ENCODE data around the gene MSRB2.

Gene MSRB2

GRCh38 chr10:23111517-23112286 is 16.3 kb downstream of the MSRB2 start:
- no peak for DNase-seq (ENCODE audit: low read depth in 1 of 2, low spot score in 1 of 2)

GRCh38 chr10:23114228-23114850 is 19.0 kb downstream of the MSRB2 start:
- DNase-seq (ENCODE audit: low read depth in 1 of 2, low spot score in 1 of 2), result no peak

DNA sequence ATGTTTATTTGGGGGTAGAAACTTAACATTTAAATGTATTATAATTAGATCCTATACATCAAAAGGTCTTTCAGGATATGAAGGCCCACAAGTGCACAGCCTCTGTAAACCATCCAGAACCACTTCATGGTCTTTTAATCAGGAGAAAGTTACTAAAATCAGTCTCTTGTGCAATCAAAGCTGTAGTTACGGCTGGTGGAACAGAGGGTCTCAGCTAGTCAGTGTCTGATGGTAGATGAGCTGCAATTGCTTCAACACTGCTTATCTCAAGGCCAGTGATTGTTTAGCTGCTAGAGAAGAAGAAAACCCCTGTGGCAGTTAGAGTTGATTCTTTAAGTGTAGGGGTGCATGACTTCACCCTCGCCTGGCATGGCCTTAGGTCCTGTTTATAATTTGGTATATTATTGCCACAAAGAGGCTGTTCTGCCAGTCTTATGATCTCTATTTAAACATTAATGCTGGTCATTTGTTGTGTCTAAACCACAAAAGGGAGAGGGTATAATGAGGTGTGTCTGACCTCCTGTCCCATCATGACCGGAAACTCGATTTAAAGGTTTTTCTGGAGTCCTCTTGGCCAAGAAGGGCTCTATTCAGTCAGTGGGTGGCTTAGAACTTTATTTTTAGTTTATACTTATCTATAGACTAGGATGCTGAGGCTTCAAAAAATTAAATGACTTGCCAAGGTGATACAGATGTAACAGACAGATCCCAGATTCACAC is 21.3 kb downstream of the MSRB2 start:
- DNase-seq (ENCODE audit: low read depth in 1 of 2, low spot score in 1 of 2), result no peak

DNA sequence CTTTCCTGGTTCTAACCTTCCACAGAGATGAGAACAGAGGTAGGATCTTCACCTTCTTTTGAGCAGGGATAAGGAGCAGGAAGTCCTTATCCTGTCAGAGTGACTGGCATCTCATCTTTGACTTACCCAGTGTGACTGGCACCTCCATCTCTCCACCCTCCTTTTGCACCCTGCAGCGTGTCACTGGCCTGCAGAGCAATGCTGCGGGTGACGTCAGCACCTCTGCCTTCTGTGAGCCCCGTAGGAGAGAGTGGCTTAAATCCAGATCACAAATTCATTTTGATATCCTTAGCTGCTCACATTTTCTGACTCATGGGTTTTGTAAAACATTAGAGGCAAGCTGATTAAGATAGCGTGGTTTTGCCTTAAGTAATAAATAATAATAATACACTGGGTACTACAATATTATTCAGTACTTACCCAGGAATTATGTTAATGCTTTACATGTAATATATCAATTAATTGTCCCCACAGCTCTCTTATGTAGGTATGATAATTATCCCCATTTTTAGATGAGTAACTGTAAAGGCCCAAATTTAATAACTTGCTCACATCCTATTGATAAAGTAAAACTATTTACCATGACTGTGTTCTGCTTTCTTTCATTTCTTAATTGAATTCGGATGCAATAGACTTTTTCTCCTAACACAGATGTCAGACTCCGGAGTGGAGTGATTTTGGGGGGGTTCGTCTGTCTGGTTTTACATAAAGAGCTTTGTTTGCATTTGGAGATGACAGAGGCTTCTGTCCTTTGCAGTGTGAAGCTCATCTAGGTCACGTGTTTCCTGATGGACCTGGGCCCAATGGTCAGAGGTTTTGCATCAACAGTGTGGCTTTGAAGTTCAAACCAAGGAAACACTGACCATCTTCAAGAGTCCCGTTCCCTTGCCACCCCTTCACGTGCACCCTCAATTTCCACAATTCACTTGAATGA is 24.9 kb downstream of the MSRB2 start:
- no peak for DNase-seq (ENCODE audit: low read depth in 1 of 2, low spot score in 1 of 2)

DNA sequence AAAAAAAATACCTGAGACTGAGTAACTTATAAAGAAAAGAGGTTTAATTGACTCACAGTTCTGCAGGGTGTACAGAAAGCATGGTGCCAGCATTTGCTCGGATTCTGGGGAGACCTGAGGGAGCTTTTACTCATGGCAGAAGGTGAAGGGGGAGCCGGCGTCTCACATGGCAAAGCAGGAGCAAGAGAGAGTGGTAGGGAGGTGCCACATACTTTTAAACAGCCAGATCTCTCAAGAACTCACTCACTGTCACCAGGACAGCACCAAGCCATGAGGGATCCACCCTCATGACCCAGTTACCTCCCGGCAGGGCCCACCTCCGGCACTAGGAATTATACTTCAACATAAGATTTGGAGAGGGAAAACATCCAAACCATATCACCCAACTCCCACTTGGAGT is 25.8 kb downstream of the MSRB2 start:
- DNase-seq (ENCODE audit: low read depth in 1 of 2, low spot score in 1 of 2), result no peak

DNA sequence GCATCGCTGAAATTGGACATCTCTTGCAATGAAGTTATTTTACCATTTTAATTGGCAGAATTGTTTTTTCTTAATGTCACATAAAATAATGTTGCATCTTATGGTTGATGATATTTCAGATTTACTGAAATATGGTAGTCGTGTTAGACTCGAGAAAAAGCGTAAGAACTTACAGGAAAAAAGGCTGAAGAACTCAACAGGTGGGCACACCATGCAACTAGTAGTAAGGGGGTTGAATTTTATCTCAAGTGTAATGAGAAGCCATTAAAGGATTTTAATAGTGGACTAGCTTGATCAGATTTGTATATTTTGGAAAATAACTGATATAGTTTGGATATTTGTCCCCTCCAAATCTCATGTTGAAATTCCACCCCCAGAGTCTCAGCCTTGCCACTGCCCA is 41.1 kb downstream of the MSRB2 start:
- no peak for DNase-seq (ENCODE audit: low read depth in 1 of 2, low spot score in 1 of 2)

GRCh38 chr10:23139677-23140076 is 44.3 kb downstream of the MSRB2 start:
- DNase-seq (ENCODE audit: low read depth in 1 of 2, low spot score in 1 of 2), result no peak

- no peak for DNase-seq (ENCODE audit: low read depth in 1 of 2, low spot score in 1 of 2)
Observed at GRCh38 chr10:23141995-23142394, 46.6 kb downstream of the MSRB2 start.

GRCh38 chr10:23146258-23146657 is 50.9 kb downstream of the MSRB2 start:
- DNase-seq (ENCODE audit: low read depth in 1 of 2, low spot score in 1 of 2), result no peak

GRCh38 chr10:23147035-23147434 is 51.7 kb downstream of the MSRB2 start:
- no peak for DNase-seq (ENCODE audit: low read depth in 1 of 2, low spot score in 1 of 2)

DNA sequence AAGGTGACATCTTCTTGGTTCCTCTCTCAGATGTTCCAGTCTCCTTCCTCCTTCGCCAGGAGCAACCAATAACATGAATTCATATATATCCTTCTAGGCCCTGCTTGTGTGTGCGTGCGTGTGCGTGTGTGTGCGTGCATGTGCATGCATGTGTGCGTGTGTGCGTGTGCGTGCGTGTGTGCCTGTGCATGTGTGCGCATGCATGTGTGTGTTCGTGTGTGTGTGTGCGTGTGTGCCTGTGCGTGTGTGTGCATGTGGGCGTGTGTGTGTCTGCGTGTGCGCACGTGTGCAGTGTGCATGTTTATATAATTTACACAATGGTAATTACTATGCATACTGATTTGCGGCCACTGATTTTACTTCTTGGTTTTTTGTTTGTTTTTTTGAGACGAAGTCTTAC is 52.8 kb downstream of the MSRB2 start:
- no peak for DNase-seq (ENCODE audit: low read depth in 1 of 2, low spot score in 1 of 2)

DNA sequence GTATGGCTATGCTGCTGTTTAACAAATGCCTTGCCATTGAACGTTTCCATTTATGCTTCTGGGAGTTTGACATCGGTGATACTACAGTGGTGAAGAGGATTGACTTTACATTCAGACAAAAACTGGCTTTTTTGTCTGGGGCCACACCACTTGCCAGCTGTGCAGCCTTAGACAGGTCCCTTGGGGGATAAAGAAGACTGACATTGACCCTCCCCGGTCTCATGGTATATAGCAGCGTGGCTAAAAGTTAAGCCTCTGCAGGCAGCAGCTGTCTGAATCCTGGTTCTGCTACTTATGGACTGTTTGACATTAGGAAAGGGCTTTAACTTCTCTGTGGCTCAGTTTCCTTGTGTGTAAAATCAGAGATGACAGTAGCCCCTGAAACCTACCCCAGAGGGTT is 54.7 kb downstream of the MSRB2 start:
- no peak for DNase-seq (ENCODE audit: low read depth in 1 of 2, low spot score in 1 of 2)

GRCh38 chr10:23150610-23151009 is 55.2 kb downstream of the MSRB2 start:
- no peak for DNase-seq (ENCODE audit: low read depth in 1 of 2, low spot score in 1 of 2)

GRCh38 chr10:23151071-23151470 is 55.7 kb downstream of the MSRB2 start:
- no peak for DNase-seq (ENCODE audit: low read depth in 1 of 2, low spot score in 1 of 2)

DNA sequence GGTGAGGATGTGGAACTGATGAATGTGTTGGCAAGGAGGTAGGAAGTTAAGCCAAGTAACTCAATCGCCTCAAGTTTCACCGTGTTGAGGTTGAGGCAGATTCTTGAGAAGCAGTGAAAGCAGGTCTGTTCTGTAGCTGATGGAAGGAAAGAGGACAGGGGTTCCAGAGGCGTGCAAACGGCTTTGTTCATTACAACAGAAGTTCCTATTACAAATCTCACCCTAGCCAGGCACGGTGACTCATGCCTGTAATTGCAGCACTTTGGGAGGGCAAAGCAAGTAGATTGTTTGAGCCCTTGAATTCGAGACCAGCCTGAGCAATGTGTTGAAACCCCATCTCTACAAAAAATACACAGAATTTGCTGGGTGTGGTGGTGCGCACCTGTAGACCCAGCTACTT is 59.8 kb downstream of the MSRB2 start:
- no peak for DNase-seq (ENCODE audit: low read depth in 1 of 2, low spot score in 1 of 2)

- no peak for DNase-seq (ENCODE audit: low read depth in 1 of 2, low spot score in 1 of 2)
Observed at GRCh38 chr10:23156447-23157150, 61.2 kb downstream of the MSRB2 start.

DNA sequence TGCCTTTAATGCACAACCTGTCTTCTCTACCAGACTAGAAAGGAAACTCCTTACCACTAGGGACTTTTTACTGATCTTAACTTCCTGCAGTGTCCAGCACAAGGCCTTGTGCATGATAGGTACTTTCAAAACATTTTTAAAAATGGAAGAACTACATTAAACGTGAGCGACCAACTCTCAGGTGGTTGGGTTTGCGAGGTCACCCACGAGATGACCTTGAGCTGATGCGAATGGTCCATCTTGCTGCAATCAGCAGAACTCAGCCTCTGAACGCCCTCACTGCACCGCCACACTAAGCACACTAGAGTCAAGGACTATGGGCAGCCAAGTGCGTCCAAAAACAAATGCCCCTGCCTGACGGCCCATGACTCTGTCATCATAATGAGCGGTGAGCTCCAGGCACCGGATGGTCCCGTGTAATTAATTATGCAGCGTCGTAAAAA is 61.9 kb downstream of the MSRB2 start:
- no peak for DNase-seq (ENCODE audit: low read depth in 1 of 2, low spot score in 1 of 2)

DNA sequence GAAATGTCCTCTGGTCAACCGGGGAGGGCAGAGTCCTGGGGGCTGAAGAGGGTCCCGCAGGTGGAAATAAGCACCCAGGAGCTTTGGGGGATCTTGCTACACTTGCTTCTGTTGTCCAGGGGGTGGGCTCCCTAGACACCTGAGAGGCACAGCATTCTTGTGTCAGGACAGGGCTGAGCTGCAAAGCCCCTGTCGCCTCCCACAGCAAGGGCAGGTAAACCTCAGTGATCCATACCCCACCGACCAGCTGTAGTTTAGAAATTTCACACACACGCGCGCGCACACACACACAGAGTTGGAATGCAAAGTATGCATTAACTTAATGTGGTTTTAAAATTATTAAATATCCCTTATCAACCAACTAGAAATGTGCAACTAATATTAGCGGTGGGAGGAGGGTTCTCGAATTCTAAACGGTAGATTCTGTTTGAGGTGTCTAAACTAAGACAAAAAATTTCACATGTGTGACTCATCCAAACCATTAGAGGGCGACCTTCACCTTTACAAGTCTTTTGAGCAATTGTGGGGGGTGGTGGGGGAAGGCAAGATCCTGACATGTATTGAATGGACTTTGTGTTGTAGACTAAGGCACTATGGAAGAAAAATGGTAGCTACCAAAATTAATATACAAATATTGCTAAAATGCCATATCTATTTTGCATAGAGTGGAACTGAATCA is 62.5 kb downstream of the MSRB2 start:
- no peak for DNase-seq (ENCODE audit: low read depth in 1 of 2, low spot score in 1 of 2)

GRCh38 chr10:23158370-23158769 is 63.0 kb downstream of the MSRB2 start:
- DNase-seq (ENCODE audit: low read depth in 1 of 2, low spot score in 1 of 2), result peak in 1 of 2 donors; percentile 9

Data from stimulated activated CD4-positive, alpha-beta T cell treated with anti-CD3 and anti-CD28 coated beads, Interleukin-15, amount 100 ng/mL, for 1 hour (primary cell).